ENCODE data around the gene ATP13A3. TPM values are rescaled to one million over a fixed set of nuclear protein-coding genes. Genes with fewer than 3 reads are reported as not detected.
"Not testable (repeated sequence)": the region's sequence is repeated elsewhere in the genome, so short reads cannot be mapped to it uniquely, and the experiment has no call there.

ATP13A3 gene
- total RNA-seq, 1 donor from 2014 or later: 80.3 TPM

DNA sequence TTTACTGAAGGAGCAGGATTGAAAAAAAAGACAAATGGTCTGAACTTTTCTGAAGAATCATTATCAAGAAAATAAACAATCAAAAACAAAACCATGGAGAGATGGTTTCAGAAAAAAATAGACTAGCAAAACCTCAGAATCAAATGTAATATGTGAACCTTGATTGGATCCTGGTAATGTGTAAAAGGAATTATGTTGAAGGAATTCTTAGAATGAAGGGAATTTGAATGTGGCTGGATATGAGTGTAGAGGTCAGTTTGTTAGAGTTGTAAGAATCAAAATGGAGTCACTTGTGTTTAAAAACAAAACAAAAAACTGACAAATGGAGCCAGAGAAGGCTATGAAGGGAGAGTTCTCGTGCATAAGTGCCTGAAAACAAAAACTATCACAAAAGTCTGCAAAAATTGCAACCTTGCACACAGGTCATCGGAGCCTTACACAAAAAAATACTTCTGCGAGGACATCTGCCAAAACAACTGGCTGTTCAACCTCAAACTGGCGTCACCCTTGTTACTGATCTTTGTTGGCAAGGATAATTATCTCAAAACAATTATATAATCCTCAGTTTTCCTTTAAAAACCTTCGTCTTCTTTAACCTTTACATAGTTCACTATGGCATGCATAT lies 19.1 kb upstream of the ATP13A3 start:
- no peak for DNase-seq (ENCODE audit: extremely low spot score, unreplicated experiment)
- Mint-ChIP-seq H3K4me3 (no peak overlapping the region), H3K27me3 (no peaks in the 10 kb centered on the region), H3K27ac (no peak overlapping the region), H3K36me3 (no peaks in the 10 kb centered on the region), H3K4me1 (ENCODE audit: unreplicated experiment) (no peaks in the 10 kb centered on the region), H3K9me3 (no peaks in the 10 kb centered on the region)
- TF ChIP-seq, protein P1, sequence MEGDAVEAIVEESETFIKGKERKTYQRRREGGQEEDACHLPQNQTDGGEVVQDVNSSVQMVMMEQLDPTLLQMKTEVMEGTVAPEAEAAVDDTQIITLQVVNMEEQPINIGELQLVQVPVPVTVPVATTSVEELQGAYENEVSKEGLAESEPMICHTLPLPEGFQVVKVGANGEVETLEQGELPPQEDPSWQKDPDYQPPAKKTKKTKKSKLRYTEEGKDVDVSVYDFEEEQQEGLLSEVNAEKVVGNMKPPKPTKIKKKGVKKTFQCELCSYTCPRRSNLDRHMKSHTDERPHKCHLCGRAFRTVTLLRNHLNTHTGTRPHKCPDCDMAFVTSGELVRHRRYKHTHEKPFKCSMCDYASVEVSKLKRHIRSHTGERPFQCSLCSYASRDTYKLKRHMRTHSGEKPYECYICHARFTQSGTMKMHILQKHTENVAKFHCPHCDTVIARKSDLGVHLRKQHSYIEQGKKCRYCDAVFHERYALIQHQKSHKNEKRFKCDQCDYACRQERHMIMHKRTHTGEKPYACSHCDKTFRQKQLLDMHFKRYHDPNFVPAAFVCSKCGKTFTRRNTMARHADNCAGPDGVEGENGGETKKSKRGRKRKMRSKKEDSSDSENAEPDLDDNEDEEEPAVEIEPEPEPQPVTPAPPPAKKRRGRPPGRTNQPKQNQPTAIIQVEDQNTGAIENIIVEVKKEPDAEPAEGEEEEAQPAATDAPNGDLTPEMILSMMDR (conservative IDR thresholded peaks at IDR 0.05): no peak

DNA sequence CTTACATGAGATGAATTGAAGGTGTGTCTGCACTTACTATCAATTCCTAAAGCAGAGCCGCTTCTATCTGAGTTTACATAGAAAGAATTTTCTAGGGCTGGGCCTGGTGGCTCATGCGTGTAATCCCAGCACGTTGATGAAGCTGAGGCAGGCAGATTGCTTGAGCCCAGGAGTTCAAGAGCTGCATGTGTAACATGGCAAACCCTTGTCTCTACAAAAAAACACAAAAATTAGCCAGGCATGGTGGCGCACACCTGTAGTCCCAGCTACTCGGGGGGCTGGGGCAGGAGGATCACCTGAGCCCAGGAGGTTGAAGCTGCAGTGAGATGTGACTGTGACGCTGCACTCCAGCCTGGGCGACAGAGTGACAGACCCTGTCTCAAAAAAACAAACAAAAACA lies 18.1 kb upstream of the ATP13A3 start:
- Mint-ChIP-seq H3K27me3 (no peaks in the 10 kb centered on the region), H3K27ac (no peak overlapping the region), H3K9me3 (no peaks in the 10 kb centered on the region), H3K36me3 (no peaks in the 10 kb centered on the region), H3K4me1 (ENCODE audit: unreplicated experiment) (no peaks in the 10 kb centered on the region), H3K4me3 (no peak overlapping the region)
- DNase-seq (ENCODE audit: extremely low spot score, unreplicated experiment): no peak
- TF ChIP-seq, protein P1 (conservative IDR thresholded peaks at IDR 0.05): no peak

DNA sequence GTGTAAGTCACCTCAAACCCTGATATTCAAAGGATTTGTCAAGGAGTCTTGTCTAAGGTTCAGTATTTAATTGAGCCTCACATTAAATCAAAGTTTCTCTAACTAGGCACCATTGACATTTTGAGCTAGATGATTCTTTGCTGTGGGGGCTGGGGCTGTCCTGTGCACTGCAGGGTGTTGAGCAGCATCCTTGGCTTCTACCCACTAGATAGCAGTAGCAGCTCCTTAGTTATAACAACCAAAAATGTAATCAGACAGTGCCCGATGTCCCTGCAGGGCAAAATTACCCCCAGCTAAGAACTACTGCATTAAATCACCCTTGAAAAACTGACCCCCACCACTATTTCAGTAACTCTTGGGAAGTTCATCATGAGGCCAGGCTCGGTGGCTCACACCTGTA lies 17.3 kb upstream of the ATP13A3 start:
- Mint-ChIP-seq H3K4me3 (no peak overlapping the region), H3K9me3 (no peaks in the 10 kb centered on the region), H3K27me3 (no peaks in the 10 kb centered on the region), H3K4me1 (ENCODE audit: unreplicated experiment) (no peaks in the 10 kb centered on the region), H3K27ac (no peak overlapping the region), H3K36me3 (no peaks in the 10 kb centered on the region)
- DNase-seq (ENCODE audit: extremely low spot score, unreplicated experiment): no peak
- TF ChIP-seq, protein P1 (conservative IDR thresholded peaks at IDR 0.05): no peak

DNA sequence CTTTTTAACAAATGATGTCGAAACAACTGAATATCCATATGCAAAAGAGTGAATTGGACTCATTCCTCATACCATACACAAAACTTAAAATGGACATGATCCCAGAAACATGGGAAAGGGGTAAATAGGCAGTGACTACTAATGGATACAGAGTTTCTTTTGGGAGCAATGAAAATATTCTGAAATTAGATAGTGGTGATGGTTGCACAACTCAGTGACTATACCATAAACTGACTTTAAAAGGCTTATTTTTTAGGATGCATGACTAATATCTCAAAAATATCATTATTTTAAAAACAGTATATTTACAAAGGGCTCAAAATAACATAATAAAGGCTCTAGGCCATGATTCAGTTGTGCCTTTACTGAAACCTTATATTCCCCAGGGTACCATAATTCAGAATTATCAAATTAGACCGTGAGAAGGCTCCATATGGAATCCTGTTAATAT lies 16.3 kb upstream of the ATP13A3 start:
- Mint-ChIP-seq H3K9me3 (no peaks in the 10 kb centered on the region), H3K4me1 (ENCODE audit: unreplicated experiment) (no peaks in the 10 kb centered on the region), H3K36me3 (no peaks in the 10 kb centered on the region), H3K4me3 (no peak overlapping the region), H3K27me3 (no peaks in the 10 kb centered on the region), H3K27ac (no peak overlapping the region)
- TF ChIP-seq, protein P1 (conservative IDR thresholded peaks at IDR 0.05): no peak
- no peak for DNase-seq (ENCODE audit: extremely low spot score, unreplicated experiment)

DNA sequence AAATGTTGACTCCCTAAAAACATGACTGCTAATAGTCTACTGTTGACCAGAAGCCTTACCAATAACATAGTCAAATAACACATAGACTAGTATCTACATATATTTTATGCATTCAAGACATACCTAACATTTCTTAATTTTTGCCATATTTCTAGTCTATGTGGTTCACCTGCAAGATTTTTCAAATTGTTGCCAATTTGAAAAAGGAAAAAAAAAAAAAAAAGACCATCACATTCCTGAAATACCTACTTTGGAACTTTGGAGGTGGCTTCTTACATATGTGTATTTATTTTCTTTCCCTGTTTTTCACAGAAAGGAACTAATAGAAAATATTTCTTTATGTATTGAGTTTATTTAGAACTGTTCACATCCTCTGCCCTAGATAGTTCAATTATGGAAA lies 13.4 kb upstream of the ATP13A3 start:
- H3K4me1 Mint-ChIP-seq (ENCODE audit: unreplicated experiment): peaks cover 4% of the 10 kb centered on the region
- TF ChIP-seq, protein P1 (conservative IDR thresholded peaks at IDR 0.05): no peak
- no peaks in the 10 kb centered on the region for H3K36me3 Mint-ChIP-seq
- no peaks in the 10 kb centered on the region for H3K9me3 Mint-ChIP-seq
- H3K27ac Mint-ChIP-seq: no peak overlapping the region
- no peak overlapping the region for H3K4me3 Mint-ChIP-seq
- DNase-seq (ENCODE audit: extremely low spot score, unreplicated experiment): no peak
- no peaks in the 10 kb centered on the region for H3K27me3 Mint-ChIP-seq

DNA sequence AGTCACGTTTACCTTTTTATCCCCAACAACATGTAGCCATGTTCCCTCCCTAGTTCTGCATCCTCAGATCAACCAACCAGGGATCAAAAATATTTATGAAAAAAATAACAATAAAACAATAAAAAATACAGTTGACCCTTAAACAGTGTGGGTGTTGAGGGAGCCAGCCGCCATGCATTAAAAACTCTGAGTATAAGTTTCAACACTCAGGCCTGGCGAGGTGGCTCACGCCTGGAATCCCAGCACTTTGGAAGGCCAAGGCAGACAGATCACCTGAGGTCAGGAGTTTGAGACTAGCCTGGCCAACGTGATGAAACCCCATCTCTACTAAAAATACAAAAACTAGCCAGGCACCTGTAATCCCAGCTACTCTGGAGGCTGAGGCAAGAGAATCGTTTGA lies 12.7 kb upstream of the ATP13A3 start:
- H3K27me3 Mint-ChIP-seq; DNase-seq (ENCODE audit: extremely low spot score, unreplicated experiment); H3K9me3 Mint-ChIP-seq; H3K4me1 Mint-ChIP-seq (ENCODE audit: unreplicated experiment); H3K27ac Mint-ChIP-seq; H3K36me3 Mint-ChIP-seq; H3K4me3 Mint-ChIP-seq: not testable (repeated sequence)

Data from type B pancreatic cell (in vitro differentiated cells).